Lower leg skin (tissue), 3 donors: ENCODE results near the gene RHBG.

Source experiments
- CTCF ChIP-seq, 3 donors: fragments of 450-650 bp; IDR thresholded peaks; one replicate each; pipeline ENCODE4 v1.5.1; 2016; ENCODE audit warnings: antibody characterized with exemption in 3 of 3, mild to moderate bottlenecking in 3 of 3, moderate library complexity in 2 of 3
- POLR2A ChIP-seq, 2 donors: fragments of 450-650 bp; IDR thresholded peaks; one replicate each; pipeline ENCODE4 v1.6.1; 2016 to 2017; ENCODE audit warnings: antibody characterized with exemption in 2 of 2, mild to moderate bottlenecking in 1 of 2, moderate library complexity in 1 of 2

- TF ChIP-seq CTCF (IDR thresholded peaks at IDR 0.05) (no peak), POLR2A (IDR thresholded peaks at IDR 0.05) (no peak)
Measured at GRCh38 chr1:156356262-156356874, 12.6 kb upstream of the RHBG start.
